GM12801 (cell line): ENCODE results near the gene CACNA1F.

Source experiments
- CTCF ChIP-seq: IDR thresholded peaks from one replicate; pipeline ENCODE4 v1.5.1; 2011; ENCODE audit warnings: control low read depth; ENCODE audit not compliant: insufficient read length; ENCODE audit errors: extremely low read depth

Gene CACNA1F

GRCh38 chrX:49186125-49187027 lies 46.8 kb downstream of the CACNA1F start, which contains the start of gene PRICKLE3:
Gene PRICKLE3 (minus strand): TSS chrX:49186373. CDS start chrX:49186297, 76 bp downstream.
- TF ChIP-seq CTCF = no peak

GRCh38 chrX:49184294-49185281 lies 48.6 kb downstream of the CACNA1F start:
- no peak for TF ChIP-seq CTCF

- TF ChIP-seq CTCF = no peak
These were observed 49.3 kb downstream of the CACNA1F start for GRCh38 chrX:49183701-49184281.

- TF ChIP-seq CTCF = no peak
These were observed 53.8 kb downstream of the CACNA1F start for GRCh38 chrX:49179358-49179757.

GRCh38 chrX:49178537-49178936 lies 54.6 kb downstream of the CACNA1F start:
- no peak for TF ChIP-seq CTCF

- TF ChIP-seq CTCF = no peak
These were observed 55.2 kb downstream of the CACNA1F start for GRCh38 chrX:49177873-49178480.

- no peak for TF ChIP-seq CTCF
These were observed 55.8 kb downstream of the CACNA1F start for GRCh38 chrX:49177338-49177833.
